Panc1 (cell line): ENCODE results near the gene SLX9. TPM values are rescaled to one million over a fixed set of nuclear protein-coding genes. Genes with fewer than 3 reads are reported as not detected.

Source experiments
- ATAC-seq: fragments of 200-7000 bp; cut with Tn5 transposase; 2 replicates; pipeline ENCODE4 v1.9.1; 2020; ENCODE audit warnings: mild to moderate bottlenecking, moderate library complexity
- BruUV-seq: library from RNA; stranded (reverse); fragments of 400-500 nt; replicated peaks from 2 replicates; lab custom pipeline; 2021; lab: Mats Ljungman, UMichigan
- CTCF ChIA-PET: fragments of 300-600 bp; sonication (Branson Sonifier 250); formaldehyde crosslinking; loops from one replicate; lab custom pipeline; 2022; ENCODE audit warnings: antibody characterized with exemption; lab: Charles Lee
- POLR2A ChIA-PET: fragments of 300-600 bp; sonication (Branson Sonifier 250); formaldehyde crosslinking; loops from one replicate; lab custom pipeline; 2022; ENCODE audit warnings: antibody characterized with exemption; lab: Charles Lee
- DNase-seq: peaks from one replicate; pipeline ENCODE4 v3.0.0-alpha.2; 2010; ENCODE audit warnings: low read depth, low spot score
- H3K27ac ChIP-seq: 2 replicates; pipeline ENCODE4 v1.5.1; 2011; ENCODE audit warnings: mild to moderate bottlenecking, low read length, inconsistent platforms
- H3K27me3 ChIP-seq: fragments of 200-500 bp; sonication (Bioruptor generic); 2 replicates; pipeline ENCODE4 v1.6.0; 2014; ENCODE audit warnings: low read length, inconsistent platforms; ENCODE audit not compliant: control insufficient read depth, insufficient read depth
- H3K36me3 ChIP-seq: fragments of 200-500 bp; sonication (Bioruptor generic); 2 replicates; pipeline ENCODE4 v1.5.1; 2014; ENCODE audit warnings: inconsistent platforms, mild to moderate bottlenecking, low read length, moderate library complexity; ENCODE audit not compliant: control insufficient read depth, insufficient read depth
- H3K4me1 ChIP-seq: 2 replicates; pipeline ENCODE4 v1.5.1; 2011; ENCODE audit warnings: inconsistent platforms, mild to moderate bottlenecking, low read length, moderate library complexity; ENCODE audit not compliant: control insufficient read depth, insufficient read depth
- H3K4me3 ChIP-seq, 2 experiments: 2 replicates each; pipeline ENCODE4 v1.5.1; 2011 to 2012; ENCODE audit warnings: low read depth in 2 of 2, low read length in 2 of 2, mild to moderate bottlenecking in 2 of 2, inconsistent platforms in 1 of 2, moderate library complexity in 1 of 2
- H3K9me3 ChIP-seq: fragments of 200-500 bp; sonication (Bioruptor generic); 2 replicates; pipeline ENCODE4 v1.5.1; 2014; ENCODE audit warnings: low read depth, mild to moderate bottlenecking, inconsistent platforms, low read length, moderate library complexity; ENCODE audit not compliant: control insufficient read depth, insufficient read depth
- POLR2AphosphoS5 ChIP-seq: IDR thresholded peaks from 2 replicates; pipeline ENCODE4 v1.6.1; 2012; ENCODE audit warnings: mild to moderate bottlenecking, low read depth, low read length, moderate library complexity
- REST ChIP-seq, 2 experiments: IDR thresholded peaks; 2 replicates each; pipeline ENCODE4 v1.6.1; 2011 to 2012; ENCODE audit warnings: low read depth in 2 of 2, control low read depth in 1 of 2, low read length in 1 of 2, mild to moderate bottlenecking in 1 of 2, moderate library complexity in 1 of 2; ENCODE audit not compliant: insufficient read depth in 1 of 2
- SIN3A ChIP-seq: IDR thresholded peaks from 2 replicates; pipeline ENCODE4 v1.6.1; 2012; ENCODE audit warnings: low read depth, mild to moderate bottlenecking, low read length, moderate library complexity, borderline replicate concordance; ENCODE audit not compliant: insufficient read depth
- TCF7L2 ChIP-seq: IDR thresholded peaks from 2 replicates; pipeline ENCODE4 v1.6.1; 2011; ENCODE audit warnings: mild to moderate bottlenecking, low read depth, low read length, inconsistent platforms
- in situ Hi-C: cut with HindIII; loops from 2 replicates; pipeline ENCODE4 v1.10.0; 2016; ENCODE audit warnings: low sequenced_read_pairs, low pct_unique_long_range_greater_than_20kb
- intact Hi-C: fragments of 100-400 bp; cut with micrococcal nuclease; formaldehyde crosslinking; loops from one replicate; pipeline ENCODE4 v1.10.0; 2022; ENCODE audit not compliant: unreplicated experiment
- total RNA-seq: library from RNA; stranded (reverse); gene quantifications from one replicate; pipeline ENCODE4 v1.2.1, GENCODE V29; 2021; ENCODE audit not compliant: unreplicated experiment
- TF ChIP-seq, protein P1 (sequence below): fragments of 450-650 bp; IDR thresholded peaks from 2 replicates; pipeline ENCODE4 v1.5.1; 2017; ENCODE audit warnings: mild to moderate bottlenecking

SLX9 gene
- total RNA-seq, 1 experiment from 2014 or later = 50.9 TPM

DNA sequence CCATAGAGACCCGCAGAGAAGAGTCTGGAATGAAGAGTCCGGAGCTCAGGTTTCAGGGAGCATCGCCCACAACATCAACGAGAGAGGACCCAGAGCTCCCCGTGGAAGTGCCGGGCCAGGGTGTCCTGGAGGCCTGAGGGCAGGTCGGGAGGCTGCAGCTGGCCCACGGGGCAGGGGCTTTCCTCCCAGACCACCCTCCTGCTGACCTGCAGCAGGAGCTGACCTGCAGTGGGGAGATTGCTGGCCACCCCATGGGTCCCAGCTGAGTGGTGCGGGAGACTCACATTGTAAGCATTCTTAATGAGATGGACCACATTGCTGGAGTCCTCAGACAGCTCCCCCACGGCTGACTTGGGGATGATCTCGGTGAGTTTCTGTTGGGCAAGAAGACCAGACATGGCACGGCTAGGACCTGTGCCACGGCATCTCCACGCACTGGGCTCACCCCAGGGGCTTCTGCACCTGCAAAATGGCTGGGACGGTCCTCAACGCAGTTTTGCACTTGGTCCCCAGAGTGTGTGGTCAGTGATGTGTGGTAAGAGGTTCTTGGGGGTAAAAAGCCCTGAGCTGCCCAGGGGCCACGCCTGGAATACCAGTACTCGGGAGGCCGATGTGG, 45.0 kb upstream of the SLX9 start:
- H3K36me3 ChIP-seq = no peaks in the 10 kb centered on the region
- ChIA-PET POLR2A (no interaction called here), CTCF (no interaction called here)
- intact Hi-C loops (loop anchor here (5.0 kb wide), 1 partner anchor 38 kb away; no protein-coding TSS in a partner anchor), in situ Hi-C loops (no loop called here)
- no peaks in the 10 kb centered on the region for H3K27me3 ChIP-seq
- H3K9me3 ChIP-seq = no peaks in the 10 kb centered on the region
- no peak for TF ChIP-seq REST (IDR thresholded peaks at IDR 0.05; ENCODE audit: insufficient read depth in 1 of 2, low read depth in 2 of 2, low read length in 1 of 2)
- no peak for TF ChIP-seq POLR2AphosphoS5
- TF ChIP-seq TCF7L2 = no peak
- TF ChIP-seq SIN3A = no peak
- TF ChIP-seq, protein P1, sequence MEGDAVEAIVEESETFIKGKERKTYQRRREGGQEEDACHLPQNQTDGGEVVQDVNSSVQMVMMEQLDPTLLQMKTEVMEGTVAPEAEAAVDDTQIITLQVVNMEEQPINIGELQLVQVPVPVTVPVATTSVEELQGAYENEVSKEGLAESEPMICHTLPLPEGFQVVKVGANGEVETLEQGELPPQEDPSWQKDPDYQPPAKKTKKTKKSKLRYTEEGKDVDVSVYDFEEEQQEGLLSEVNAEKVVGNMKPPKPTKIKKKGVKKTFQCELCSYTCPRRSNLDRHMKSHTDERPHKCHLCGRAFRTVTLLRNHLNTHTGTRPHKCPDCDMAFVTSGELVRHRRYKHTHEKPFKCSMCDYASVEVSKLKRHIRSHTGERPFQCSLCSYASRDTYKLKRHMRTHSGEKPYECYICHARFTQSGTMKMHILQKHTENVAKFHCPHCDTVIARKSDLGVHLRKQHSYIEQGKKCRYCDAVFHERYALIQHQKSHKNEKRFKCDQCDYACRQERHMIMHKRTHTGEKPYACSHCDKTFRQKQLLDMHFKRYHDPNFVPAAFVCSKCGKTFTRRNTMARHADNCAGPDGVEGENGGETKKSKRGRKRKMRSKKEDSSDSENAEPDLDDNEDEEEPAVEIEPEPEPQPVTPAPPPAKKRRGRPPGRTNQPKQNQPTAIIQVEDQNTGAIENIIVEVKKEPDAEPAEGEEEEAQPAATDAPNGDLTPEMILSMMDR = no peak
- BruUV-seq = no TSS peak
- no peaks in the 10 kb centered on the region for H3K4me1 ChIP-seq
- no peak overlapping the region for H3K27ac ChIP-seq
- H3K4me3 ChIP-seq = no peak overlapping the region
- DNase-seq (no peak), ATAC-seq (no peak)

- in situ Hi-C loops (no loop called here), intact Hi-C loops (no loop called here)
- BruUV-seq = no TSS peak
- H3K27ac ChIP-seq = no peak overlapping the region
- ChIA-PET POLR2A (no interaction called here), CTCF (no interaction called here)
- no peaks in the 10 kb centered on the region for H3K27me3 ChIP-seq
- no peaks in the 10 kb centered on the region for H3K36me3 ChIP-seq
- no peak for DNase-seq
- ATAC-seq = no peak
- TF ChIP-seq POLR2AphosphoS5 (no peak), REST (IDR thresholded peaks at IDR 0.05; ENCODE audit: insufficient read depth in 1 of 2, low read depth in 2 of 2, low read length in 1 of 2) (no peak), SIN3A (no peak), TCF7L2 (no peak)
- TF ChIP-seq, protein P1 = no peak
- no peak overlapping the region for H3K4me3 ChIP-seq
- no peaks in the 10 kb centered on the region for H3K4me1 ChIP-seq
- no peaks in the 10 kb centered on the region for H3K9me3 ChIP-seq
Observed at GRCh38 chr21:44895859-44896258, 44.0 kb upstream of the SLX9 start.
